Erythroblast (primary cell): ENCODE results near the gene TRIM37.
A peak's percentile ranks its signal among the peaks of the same experiment; 100 is the strongest.

Source experiments
- DNase-seq, 2 experiments: peaks; one replicate each; lab custom pipeline; 2025; lab: John Stamatoyannopoulos, UW
- GATA1 ChIP-seq: IDR thresholded peaks from 2 replicates; pipeline ENCODE4 v1.6.1; 2011; ENCODE audit warnings: low read depth, mild to moderate bottlenecking, control low read depth, low read length, moderate library complexity
- POLR2A ChIP-seq: IDR thresholded peaks from 2 replicates; pipeline ENCODE4 v1.6.1; 2011; ENCODE audit warnings: mild to moderate bottlenecking, low read length

Gene TRIM37, protein sequence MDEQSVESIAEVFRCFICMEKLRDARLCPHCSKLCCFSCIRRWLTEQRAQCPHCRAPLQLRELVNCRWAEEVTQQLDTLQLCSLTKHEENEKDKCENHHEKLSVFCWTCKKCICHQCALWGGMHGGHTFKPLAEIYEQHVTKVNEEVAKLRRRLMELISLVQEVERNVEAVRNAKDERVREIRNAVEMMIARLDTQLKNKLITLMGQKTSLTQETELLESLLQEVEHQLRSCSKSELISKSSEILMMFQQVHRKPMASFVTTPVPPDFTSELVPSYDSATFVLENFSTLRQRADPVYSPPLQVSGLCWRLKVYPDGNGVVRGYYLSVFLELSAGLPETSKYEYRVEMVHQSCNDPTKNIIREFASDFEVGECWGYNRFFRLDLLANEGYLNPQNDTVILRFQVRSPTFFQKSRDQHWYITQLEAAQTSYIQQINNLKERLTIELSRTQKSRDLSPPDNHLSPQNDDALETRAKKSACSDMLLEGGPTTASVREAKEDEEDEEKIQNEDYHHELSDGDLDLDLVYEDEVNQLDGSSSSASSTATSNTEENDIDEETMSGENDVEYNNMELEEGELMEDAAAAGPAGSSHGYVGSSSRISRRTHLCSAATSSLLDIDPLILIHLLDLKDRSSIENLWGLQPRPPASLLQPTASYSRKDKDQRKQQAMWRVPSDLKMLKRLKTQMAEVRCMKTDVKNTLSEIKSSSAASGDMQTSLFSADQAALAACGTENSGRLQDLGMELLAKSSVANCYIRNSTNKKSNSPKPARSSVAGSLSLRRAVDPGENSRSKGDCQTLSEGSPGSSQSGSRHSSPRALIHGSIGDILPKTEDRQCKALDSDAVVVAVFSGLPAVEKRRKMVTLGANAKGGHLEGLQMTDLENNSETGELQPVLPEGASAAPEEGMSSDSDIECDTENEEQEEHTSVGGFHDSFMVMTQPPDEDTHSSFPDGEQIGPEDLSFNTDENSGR

DNA sequence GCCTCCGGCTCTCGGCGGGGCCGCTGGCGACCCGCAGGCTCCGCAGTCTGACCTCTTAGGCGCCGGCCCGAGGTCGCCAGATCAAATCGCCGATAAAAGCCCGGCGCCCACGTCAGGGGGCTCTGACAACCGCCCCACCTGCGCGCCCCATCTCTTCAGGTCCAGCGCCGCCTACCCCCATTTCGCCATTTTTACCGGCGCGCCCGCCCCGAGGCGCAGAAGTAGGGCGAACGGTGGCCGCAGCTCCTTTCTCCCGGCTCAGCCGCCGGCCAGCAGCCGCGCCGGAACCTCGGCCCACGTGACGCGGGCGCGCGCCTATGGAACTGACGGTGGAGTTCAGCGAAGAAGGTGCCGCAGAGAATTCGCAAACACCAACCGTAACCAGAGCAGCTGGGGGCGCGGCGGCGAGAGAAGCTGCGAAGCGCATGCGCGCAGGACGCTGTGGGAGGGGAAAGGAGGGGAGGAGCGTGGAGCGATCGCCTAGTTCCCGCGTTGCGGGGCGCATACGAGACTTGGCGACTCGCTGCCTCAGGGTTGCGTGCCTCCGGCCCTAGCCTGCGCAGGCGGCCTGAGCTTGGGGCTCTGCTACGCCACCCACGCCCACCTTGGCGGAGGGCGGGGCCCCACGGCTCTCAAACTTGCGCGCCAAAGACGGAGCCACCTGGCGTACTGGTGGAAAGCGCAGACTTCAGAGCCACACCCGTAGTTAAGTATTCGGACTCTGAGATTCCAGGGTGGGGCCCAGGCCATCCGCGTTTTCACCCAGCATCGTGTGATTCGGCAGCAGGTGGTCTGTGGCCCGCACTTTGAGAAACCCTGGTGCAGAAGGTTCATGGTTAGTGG, at the start of gene TRIM37:
Gene TRIM37 (minus strand): TSS at position 418 of the 843 bp plus-strand sequence. CDS start 419 bp downstream, outside the sequence.
- peak; percentile 98 to 99 for DNase-seq
- TF ChIP-seq POLR2A (peak; percentile 83), GATA1 (no peak)

GRCh38 chr17:59155439-59156177, 48.9 kb upstream of the TRIM37 start, which contains the start of gene PRR11:
PRR11 (plus strand) TSS chr17:59155746; CDS start chr17:59169753, 14,007 bp downstream.
- TF ChIP-seq POLR2A (no peak), GATA1 (no peak)
- DNase-seq: peak; percentile 100

DNA sequence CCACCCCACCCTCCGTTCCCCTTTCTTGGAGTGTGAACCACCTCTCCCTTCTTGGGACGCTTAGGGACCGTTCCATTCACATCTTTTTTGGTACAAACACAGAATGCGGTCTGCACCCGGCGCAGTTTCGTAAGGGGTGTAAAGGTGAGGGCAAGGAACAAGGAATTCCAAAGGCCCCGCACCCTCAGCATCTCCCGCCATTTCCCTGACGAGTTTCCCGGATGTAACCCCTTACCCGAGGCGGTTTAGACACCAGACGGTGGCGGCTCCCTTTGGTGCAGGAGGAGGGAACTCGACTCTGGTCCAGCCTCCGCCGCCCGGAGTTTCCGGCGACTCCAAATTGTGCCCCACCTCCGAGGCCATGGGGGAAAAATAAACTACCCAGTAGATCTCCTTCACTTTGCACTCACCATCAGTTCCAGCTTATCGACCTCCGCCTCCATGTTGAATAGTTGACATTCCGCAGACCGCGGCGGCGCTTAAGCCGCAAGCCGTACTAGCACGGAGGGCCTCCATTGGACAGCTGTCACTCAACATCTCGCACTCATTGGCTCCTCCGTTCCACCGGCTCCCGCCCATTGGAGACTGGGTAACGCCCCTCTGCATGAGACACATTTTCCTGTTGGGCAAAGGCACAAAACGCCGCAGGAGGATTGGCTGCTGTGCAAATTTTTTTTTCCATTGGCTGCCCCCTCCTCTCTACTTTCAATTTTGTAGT, 48.2 kb upstream of the TRIM37 start, which contains the start of gene SKA2:
Gene SKA2 (minus strand): TSS at position 466 of the 718 bp plus-strand sequence. CDS start 23 bp downstream, at position 443.
- TF ChIP-seq GATA1 (no peak), POLR2A (peak; percentile 92)
- DNase-seq: peak; percentile 100

GRCh38 chr17:59154292-59154720, 47.6 kb upstream of the TRIM37 start:
- peak; percentile 69 to 74 for DNase-seq
- TF ChIP-seq GATA1 (no peak), POLR2A (no peak)

DNA sequence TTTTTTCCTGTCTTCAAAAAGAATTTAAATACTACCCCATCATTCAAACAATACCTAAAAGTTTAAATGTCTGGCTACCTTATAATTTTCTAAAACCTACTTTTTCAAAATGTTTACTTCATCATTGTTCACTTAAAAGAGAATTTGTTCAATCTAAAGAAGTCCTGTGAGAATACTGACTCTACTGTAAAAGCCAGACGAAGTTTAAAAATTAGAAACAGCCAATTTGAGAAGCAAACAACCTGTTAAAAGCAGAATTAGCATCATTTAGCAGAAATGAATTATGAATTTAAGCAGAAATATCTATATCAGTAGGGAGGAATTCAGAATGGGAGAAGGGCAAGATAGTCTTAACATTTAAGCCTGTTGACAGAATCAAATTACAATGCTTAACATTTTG, 46.2 kb upstream of the TRIM37 start:
- TF ChIP-seq POLR2A (no peak), GATA1 (no peak)
- DNase-seq: no peak

DNA sequence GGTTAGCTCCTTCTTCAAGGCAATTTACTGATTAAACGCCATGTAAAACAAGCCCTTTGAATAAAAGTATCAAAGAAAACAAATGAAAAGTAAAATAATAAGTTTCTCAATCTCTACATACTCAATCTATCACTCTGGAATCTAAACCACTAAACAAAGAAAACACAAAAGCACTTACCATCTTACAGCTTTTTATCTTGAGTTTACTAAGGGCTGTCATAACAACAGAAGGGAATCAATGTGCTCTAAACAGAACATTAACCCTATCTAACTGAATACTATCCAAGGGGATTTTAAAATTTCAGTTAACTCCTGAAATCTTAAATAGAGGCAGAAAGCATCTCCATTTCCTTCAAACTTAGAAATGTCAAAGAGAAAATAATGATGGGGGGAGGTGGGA, 44.9 kb upstream of the TRIM37 start:
- TF ChIP-seq POLR2A (no peak), GATA1 (no peak)
- DNase-seq: no peak

DNA sequence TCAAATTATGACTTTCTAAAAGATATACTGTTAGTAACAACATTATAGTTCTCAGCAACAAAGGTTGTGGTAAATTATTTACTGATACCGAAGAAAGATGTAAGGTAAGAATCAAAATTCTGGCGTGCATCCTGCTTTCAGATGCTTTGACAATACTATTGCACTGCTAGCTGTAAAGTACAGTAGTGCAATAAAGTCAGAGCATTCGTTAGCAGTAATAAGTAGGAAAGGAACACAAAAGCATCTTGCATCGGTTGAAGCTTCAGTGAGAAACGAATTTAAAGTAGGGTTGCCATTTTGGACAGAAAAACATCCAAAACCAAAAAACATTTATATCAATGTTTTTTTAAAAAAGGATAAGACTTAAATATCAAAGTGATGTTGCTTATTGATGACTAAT, 44.3 kb upstream of the TRIM37 start:
- TF ChIP-seq POLR2A (no peak), GATA1 (no peak)
- no peak for DNase-seq

GRCh38 chr17:59149841-59150511, 43.3 kb upstream of the TRIM37 start:
- DNase-seq: no peak
- TF ChIP-seq POLR2A (no peak), GATA1 (no peak)

DNA sequence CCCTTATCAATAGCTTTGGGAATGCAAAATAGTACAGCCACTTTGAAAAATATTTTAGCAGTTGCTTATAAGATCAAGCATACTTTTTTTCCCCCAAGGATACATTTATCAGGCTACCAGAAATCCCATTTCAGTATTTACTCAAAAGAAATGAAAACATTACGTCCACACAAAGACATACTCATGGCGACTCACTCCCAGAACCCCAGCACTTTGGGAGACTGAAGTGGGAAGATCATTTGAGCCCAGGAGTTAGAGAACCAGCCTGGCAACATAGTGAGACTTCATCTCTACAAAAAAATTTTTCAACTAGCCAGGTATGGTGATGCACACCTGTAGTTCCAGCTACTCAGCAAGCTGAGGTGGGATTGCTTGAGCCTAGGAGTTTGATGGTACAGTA, 42.4 kb upstream of the TRIM37 start:
- no peak for DNase-seq
- TF ChIP-seq GATA1 (no peak), POLR2A (no peak)

DNA sequence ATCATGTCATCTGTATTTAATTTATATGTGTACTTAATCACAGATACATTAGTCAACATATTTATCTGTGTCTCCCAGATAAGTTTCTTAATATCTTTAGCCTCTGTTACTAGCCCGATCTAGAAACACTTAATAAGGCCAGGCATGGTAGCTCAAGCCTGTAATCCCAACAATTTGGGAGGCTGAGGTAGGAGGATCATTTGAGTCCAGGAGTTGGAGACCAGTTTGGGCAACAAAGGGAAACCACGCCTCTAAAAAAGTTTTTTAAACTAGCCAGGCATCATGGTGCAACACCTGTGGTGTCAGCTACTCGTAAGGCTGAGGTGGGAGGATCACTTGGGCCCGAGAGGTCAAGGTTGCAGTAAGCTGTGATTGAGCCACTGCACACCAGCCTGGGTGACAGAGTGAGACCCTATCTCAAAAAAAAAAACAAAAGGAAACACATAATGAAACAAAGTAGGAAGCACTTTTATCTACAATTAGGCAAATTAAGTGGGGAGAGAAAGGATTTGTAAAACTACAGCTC, 39.0 kb upstream of the TRIM37 start:
- DNase-seq: no peak
- TF ChIP-seq GATA1: no peak

DNA sequence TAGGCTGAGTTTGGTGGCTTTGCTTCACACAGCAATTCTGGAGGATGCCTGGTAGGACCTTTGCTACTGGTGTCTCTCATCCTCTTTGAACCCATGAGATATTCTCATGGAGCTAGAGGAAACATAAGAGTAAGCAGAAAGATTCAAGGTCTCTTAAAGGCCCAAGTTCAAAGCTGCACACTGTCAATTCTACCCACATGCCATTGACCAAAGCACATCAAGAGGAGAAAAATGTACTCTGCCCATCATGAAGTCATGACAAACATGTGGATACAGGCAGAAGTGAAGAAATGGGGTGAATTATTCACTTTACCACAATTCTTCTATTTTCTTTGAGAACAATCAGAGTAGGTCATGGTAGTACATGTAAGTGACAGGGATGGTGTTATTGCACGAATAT, 35.2 kb upstream of the TRIM37 start:
- DNase-seq: no peak
- no peak for TF ChIP-seq POLR2A
- TF ChIP-seq GATA1: no peak
